ENCODE measurements around the gene SDK2.

SDK2 gene

DNA sequence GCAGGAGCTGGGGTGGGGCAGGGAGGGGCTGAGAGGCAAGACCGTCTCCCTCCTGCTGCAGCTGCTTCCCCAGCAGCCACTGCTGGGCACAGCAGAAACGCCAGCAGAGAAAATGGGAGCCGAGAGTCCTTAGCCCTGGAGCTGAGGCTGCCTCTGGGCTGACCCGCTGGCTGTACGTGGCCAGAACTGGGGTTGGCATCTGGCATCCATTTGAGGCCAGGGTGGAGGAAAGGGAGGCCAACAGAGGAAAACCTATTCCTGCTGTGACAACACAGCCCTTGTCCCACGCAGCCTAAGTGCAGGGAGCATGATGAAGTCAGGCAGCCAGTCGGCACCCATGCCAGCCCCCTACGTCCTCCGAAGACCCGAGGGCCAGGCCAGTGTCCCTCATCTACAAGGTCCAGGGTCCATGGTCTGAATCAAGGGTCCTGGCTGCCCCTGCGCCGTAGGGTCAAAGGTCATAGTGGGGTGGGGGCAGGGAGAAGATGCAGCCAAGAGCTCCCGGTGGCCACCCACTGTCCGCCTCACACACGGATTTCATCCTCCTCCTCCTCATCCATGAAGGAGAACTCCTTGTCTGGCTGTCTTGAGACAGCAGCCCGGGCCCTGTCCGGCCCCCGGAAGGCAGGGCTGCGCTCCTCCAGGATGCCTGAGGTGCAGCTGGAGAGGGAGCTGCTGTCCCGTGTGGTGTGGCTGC, 359.2 kb downstream of the SDK2 start:
- no peak for DNase-seq (ENCODE audit: low read depth in 2 of 2)

All from activated CD4-positive, alpha-beta T cell treated with anti-CD3 and anti-CD28 coated beads for 24 hours (primary cell).